HPDE6-E6E7 (cell line): Measurements from ENCODE around the gene CDC25B.
A peak's percentile ranks its signal among the peaks of the same experiment; 100 is the strongest.

Source experiments
- DNase-seq: peaks from one replicate; pipeline ENCODE4 v3.0.0; 2011; ENCODE audit warnings: missing footprints; ENCODE audit errors: extremely low spot score

CDC25B gene

DNA sequence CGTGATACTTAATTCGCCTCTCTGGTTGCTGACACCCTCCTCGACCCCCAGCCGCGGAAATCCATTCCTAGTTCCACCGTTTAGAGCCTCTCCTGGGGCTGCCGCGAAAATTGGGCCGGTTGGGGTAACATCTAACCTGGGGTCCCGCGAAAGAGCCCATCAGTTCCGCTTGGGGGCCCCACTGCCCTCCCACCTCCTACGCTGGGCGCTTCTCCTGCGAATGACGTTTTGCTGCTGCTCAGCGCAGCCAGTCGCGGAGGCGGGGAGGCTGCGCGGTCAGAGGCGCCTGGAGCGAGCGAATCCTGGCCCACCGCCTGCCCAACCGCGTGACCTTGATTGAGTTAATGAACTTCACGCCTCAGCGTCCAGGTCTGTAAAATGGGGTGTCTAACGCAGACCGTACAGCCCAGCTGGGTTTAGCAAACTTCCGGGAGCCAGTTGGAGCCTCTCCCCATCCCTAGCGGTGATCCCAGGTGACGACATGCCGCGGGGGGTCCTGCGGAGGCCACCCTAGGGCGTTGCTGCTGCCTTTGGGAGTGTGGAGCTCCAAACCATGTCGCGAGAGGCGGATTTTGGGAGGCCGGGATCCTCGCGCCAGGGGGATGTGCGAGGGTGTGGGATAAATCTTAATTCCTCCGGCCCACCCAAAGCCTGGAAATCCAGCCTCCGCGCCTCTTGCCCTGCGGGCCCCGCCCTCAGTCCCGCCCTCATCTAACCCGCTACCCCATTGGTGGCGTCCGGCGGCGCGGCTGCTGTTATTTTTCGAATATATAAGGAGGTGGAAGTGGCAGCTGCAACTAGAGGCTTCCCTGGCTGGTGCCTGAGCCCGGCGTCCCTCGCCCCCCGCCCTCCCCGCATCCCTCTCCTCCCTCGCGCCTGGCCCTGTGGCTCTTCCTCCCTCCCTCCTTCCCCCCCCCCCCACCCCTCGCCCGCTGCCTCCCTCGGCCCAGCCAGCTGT, at the start of gene CDC25B:
Gene CDC25B, plus strand, starts transcription at position 800 of the 958 bp plus-strand sequence. CDS start 222 bp downstream, outside the sequence.
- DNase-seq = peak; percentile 96

DNA sequence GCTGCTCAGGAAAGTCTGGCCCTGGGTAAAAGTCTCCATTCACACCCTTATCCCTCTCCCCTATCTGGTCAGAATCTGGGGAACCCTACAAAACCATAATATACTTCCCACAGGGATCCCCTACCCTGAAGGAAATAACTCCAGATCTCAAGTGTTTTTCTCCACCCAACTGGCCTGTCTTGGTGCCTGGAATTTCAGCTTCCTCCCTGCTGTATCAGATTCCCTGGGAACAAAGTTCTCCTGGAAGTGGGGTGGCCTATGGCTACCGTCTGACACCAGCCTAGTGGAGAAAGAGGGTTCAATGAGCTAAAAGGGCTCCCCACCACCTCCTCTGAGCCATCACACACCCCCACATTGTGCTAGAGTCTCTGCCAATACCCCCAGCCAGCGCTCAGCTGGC, 48.6 kb upstream of the CDC25B start:
- DNase-seq = no peak

DNA sequence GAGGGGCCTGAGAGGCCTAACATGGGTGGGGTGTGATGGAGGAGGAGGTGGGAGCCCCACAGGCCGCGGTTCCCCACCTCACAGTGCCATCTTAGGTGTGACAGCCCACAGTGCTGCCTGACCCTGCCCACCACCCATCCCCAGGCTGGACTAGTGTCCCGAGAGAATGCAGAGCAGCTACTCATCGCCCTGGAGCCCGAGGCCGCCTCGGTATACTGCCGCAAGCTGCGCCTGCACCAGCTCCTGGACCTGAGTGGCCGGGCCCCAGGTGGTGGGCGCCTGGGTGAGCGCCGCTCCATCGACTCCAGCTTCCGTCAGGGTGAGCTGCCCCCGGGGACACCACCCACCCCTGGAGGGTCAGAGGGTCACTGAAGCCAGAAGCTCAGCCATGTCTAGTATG, 48.0 kb upstream of the CDC25B start:
- DNase-seq = no peak

DNA sequence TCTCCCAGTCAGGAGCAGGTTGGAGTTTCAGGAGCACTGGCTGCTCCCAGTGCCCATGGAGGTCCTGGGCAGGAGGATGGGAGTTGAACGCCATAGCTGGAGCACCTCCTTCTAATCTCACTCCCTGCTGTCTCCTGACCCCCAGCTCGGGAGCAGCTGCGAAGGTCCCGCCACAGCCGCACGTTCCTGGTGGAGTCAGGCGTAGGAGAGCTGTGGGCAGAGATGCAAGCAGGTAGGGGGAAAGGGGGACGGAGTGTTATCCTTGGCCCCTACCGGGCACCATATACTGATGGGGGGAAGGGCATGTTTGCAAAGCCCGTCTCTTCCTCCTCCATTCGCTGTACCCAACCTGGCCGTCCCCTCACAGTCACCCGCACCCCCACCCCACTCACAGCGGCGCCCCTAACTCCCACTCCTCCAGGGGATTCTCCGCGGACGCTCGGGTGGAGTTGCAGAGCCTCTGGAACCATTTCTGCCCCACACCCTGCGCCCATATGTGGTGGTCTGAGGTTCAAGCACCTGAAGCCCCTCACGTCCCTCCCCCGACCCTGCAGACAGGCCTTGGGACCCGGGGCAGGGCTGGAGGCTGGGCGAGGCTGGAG, 46.9 kb upstream of the CDC25B start:
- DNase-seq = no peak

DNA sequence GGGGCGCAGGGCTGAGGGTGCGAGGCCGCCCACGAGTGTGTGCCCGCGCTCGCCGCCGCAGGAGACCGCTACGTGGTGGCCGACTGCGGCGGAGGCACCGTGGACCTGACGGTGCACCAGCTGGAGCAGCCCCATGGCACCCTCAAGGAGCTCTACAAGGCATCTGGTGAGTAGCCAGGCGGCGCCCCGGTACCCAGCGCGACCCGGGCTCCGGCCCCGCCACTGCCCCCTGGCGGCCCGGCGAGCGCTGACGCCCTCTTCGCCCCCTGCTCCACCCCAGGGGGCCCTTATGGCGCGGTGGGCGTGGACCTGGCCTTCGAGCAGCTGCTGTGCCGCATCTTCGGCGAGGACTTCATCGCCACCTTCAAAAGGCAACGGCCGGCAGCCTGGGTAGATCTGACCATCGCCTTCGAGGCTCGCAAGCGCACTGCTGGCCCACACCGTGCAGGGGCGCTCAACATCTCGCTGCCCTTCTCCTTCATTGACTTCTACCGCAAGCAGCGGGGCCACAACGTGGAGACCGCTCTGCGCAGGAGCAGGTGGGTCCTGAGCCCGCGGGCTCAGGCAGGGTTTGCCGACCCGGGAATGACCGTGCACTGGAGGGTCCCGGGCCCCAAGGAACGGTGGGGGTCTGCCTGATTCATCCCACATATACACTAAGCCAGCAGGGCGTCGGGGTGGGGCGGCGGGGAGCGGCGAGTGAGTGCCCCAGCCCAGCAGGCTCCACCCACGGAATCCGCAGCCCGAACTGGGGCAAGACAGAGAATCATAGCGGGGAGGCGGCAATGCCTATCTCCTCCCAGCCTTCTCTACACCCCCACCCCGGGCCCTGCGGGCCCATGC, 46.2 kb upstream of the CDC25B start:
- peak; percentile 67 for DNase-seq

DNA sequence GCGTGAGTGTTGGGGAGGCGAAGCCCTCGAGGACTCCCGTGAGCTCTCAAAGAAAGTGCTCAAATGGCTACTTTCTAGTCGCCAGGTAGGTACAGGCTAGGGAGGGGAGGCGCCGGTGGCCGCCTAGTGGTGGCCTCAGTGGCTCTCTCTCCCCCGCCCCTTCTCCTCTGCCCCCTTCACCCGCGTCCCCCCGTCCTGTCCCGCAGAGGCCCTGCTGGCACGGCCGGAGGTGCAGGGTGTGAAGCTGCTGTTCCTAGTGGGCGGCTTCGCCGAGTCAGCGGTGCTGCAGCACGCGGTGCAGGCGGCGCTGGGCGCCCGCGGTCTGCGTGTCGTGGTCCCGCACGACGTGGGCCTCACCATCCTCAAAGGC, 44.8 kb upstream of the CDC25B start:
- no peak for DNase-seq

DNA sequence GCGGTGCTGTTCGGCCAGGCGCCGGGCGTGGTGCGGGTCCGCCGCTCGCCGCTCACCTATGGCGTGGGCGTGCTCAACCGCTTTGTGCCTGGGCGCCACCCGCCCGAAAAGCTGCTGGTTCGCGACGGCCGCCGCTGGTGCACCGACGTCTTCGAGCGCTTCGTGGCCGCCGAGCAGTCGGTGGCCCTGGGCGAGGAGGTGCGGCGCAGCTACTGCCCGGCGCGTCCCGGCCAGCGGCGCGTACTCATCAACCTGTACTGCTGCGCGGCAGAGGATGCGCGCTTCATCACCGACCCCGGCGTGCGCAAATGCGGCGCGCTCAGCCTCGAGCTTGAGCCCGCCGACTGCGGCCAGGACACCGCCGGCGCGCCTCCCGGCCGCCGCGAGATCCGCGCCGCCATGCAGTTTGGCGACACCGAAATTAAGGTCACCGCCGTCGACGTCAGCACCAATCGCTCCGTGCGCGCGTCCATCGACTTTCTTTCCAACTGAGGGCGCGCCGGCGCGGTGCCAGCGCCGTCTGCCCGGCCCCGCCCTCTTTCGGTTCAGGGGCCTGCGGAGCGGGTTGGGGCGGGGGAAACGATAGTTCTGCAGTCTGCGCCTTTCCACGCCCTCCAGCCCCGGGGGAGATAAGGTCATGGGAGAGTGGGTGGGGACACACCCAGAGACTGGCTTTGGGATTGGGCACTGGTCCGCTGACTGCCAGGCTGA, 44.3 kb upstream of the CDC25B start:
- peak; percentile 67 for DNase-seq

DNA sequence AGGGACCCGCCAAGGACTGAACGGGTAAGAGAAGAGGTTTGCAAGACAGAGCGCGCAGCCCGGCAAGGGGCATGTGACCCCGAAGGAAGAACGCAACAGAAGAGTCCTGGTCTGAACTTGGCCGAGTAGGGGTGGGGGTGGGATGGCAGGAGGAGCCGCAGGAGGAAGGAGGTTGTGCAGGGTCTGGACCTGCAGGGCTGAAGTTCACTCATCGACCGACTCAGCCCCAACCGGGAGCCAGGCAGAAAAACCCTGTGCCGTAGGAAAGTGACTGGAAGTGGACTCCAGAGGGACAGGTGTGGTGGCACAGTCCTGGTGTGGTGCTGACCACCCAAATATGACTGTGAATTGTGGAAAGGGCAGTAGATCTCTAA, 43.7 kb upstream of the CDC25B start:
- DNase-seq = no peak

DNA sequence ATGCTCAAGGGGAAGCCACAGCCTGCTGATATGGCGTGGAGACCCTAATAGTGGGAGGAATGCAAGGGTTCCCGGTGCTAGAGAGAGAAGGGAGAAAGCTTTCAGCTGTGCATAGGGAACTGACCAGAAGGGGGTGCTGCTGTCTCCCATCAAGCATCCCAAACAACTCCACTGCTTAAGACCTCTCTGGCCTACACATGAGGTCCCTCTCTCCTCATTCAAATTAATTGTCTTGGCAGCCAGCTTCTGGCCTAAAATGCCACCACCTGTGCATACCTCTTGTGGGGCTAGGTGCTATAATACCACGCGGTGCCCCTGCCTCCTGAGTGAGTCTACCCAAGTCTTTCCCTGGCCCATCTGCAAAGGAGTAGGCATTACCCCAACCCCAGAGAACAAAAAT, 43.0 kb upstream of the CDC25B start:
- peak; percentile 79 for DNase-seq

DNA sequence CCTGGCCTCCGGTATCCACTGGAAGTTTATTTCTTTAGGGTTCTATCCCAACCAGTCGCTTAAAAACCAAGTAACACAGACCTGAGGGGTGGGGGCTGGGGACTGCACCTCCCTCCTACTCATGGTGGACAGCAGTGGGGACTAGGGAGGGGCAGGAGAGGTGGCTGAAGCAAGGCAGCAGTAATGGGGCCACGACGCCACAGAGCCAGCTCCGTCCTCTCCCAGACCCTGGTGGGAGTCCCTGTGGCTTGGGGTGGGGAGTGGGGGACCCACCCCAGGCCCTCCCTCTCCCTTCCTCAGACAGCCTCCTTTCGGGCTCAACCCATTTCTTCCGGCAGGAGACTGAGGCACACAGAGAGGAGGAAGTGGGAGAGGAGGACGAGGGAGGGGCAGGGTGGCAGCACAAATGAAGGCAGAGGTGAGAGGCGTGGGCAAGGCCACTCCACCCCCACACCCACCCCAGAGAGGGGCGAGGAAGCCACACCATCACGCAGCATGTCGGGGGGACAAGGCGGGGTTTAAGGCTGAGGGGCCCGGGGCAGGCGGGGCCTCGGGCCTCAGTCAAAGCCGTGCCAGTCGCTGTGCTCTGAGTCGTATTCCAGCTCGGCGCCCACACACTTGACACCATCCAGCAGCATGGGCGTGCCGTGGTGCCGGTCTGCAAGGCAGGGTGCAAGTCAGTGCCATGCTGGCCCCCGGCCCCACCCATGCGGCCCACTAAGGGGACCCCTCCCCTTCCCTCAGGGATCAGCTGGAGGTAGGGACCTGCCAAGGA, 42.4 kb upstream of the CDC25B start:
- DNase-seq = no peak

DNA sequence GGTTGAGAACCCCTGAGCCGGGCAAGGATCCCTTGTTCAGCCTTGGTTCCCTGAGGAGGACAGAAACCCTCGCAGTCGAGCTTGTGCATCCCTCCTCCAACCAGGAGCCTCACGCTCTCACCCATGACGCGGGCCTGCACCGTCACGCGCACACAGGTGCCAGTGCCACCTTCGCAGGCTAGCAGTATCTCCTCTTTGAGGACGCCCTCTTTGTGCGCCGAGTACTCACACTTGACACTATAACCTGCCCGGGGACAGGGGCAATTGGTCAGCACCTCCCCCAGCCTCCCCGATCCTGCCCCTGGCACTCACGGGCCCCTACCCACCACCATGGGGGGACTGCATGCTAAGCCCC, 41.9 kb upstream of the CDC25B start:
- no peak for DNase-seq

DNA sequence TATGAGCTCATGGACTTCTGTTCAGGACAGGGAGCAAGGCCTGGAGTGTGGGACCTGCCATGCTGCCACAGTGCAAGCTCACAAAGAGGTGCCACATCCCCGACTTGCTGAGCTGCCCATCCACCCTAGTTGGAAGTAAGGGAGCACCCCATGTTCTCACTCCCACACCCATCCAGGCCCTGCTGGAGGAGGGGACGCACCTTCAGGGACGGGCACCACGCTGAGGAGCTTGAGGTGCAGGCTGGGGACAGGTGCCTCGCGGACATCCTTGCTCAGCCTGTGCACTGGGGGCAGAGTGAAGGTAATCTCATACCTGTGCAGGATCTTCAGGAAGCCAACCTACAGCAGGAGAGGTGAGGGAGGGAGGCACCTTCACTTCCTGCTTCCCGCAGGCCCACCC, 40.8 kb upstream of the CDC25B start:
- DNase-seq = no peak

DNA sequence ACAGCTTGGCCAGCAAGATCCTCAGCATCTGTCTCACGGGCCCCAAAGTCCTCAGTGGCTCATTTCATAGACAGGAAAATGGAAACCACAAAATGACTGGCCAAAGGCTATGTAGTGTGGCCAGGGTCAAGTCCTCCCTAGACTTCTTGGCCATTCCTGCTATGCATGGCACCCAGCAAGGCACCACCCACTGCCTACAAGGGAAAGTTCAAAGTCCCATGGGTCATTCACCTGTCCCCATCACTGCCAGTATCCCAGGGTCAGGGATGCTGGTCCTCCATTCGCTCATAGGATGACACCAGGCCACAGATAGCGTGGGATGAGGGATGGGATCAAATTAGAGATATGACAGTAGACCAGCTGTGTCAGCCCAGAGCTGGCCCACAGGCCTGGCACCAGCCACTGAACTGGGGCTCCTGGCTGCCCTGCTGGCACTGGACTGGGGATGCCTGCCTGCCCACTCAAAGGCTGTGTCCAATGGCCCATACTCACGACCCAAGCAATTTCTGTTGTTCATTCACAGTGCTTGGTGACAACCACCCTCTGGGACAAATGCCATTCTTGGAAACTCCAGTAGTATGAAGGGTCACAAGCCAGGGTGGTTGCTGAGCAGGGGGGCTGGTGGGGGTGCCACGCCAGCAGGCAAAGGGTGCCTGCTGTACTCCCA, 40.2 kb upstream of the CDC25B start:
- no peak for DNase-seq

DNA sequence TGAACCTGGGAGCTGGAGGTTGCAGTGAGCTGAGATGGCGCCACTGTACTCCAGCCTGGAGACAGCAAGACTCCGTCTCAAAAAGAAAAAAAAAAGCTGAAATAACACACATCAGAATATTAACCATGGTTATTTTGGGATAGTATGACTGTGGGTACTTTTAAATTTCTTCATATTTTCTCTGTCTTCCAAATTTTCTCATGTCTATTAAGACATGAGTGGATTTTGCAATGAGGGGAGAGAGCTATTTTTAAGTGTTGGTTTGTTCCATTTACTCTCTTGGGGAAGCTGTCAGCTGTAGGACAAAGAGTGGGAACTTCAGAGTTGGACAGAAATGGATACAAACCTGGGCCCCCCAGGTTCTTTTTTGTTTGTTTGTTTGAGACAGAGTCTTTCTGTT, 38.8 kb upstream of the CDC25B start:
- no peak for DNase-seq

DNA sequence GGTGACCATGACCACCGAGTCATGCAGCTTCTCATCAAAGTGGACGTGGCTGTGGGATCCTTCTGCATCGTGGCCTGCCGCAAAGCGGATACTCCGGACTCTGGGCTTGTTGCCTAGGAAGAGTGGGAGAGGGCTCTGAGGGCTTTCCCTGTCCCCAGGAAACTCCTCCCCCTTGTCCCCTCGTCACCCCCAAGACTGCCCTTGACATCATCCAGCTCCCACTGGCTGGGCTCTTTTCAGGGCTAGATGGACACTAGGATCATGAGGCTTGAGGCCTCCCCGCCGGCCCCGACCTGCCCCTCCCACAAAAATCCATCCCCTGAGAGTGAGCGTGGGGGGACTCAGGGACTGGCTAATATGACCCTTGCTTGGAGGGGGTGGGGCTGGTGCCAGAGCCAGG, 37.5 kb upstream of the CDC25B start:
- DNase-seq = no peak

DNA sequence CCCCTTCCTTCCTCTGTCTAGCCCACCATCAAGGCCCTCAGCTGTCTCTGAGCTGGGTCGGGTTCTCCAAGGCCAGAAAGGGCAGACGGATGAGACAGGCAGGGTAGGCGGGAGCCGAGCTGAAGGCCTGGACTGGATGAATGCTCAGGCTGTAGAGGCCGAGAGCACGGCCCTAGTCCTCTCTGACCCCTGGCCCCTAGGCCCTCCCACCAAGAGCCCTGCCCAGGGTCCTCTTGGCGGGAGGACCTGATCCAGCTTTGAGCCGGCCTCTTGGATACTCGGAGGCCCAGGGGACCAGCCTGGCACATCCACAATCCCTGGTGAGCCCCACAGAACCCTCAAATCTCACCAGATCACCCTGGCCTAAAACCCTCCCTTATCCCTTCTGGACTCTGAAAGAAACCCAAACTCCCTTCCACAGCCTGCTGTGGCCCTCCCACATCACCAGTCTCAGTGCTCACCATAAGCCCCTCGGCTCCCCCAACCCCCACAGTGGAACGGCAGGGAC, 36.7 kb upstream of the CDC25B start:
- DNase-seq = no peak

DNA sequence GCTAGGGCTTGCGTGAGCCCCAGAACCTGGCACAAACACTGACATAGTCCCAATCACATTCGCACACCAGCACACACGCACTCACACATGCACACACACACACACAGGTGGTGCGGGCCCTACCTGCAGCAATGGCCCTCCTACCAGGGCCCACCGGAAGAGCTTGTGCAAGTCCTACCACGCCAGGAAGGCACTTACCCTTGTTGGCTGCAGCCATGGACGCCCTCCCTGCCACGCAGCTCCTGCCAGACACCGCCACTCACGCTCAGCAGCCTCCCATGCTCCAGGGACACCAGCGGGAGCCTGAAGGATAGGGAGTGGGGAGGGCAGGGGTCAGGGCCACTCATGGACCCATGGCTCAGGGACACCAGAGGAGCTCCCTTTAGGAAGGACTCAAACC, 36.2 kb upstream of the CDC25B start:
- no peak for DNase-seq

DNA sequence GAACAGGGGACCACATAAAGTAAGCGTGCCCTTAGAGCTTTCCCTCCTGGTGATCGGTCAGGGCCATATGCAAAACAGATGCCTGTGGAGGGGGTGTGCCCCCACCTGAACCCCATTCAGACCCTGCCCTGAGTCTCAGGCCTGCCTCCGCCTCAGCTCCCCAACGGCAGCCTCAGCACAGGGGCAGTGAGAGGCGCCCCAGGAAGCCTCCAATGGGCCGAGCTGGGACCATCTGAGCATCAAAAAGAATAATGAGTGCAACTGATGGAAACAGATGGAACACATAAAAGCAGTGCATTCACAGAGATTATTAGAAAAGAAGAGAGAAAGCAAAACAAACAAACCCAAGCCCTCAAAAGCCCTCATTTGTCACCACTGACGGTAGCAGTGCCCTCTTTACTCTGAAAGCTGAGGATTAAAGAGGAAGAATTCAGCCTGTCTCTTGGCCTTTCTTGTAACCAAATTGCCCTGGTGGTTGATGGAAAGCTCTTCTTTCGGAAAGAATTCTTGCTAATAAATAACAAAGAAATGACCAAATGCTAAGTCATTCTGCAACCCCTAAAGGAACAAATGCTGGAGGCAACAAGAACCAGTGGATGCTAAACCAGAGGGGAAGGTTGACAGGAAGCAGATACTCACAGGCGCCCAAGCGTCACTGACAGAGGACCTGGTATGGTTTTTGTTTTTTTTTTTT, 35.3 kb upstream of the CDC25B start:
- no peak for DNase-seq

DNA sequence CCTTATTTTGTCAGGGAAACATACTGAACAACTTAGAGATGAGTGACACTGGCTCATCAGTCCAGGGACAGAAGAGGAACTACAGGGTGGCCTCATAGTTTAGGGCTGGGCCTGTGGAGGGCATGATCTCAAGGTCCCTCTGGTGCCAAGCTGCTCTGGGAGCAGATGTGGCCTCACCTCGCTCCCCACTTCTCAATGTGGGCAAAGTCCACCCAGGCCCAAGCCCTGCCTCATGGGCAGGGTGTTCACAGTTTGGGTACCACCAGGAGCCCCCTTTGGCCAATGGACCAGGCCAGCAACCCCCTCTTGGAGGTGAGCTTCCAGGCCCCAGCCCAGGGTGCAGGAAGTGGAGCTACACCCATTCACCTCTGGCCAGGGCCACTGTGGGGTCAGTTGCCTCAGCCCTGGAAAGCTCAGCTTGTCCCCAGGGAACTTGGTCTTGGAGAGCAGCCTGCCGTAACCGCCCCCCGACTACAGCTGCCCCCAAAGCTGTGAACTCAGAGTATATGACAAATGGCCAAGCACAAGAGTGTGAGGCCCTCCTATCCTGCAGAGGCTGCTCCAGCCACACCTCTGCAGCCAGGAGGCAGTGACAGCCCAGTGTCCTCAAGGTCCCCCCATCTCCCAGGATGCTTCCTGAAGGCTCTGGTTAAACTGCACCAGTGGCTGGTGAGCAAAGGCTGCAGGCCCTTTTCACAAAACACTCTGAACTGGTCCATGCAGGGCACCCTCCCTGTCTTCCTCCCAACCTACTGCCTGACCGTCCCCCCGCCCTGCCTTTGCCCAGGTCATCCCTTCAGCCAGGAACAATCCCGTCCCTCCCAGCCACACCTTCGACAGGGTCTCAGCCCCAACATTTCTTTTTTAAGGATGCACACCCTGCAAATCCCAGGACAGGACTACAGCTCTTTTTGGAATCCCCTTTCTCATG, 32.2 kb upstream of the CDC25B start:
- DNase-seq = no peak
